ENCODE results near the gene GALNT18. TPM values are rescaled to one million over a fixed set of nuclear protein-coding genes. Genes with fewer than 3 reads are reported as not detected.

The GALNT18 gene
- total RNA-seq, 1 experiment from 2014 or later, result 14.1 TPM

DNA sequence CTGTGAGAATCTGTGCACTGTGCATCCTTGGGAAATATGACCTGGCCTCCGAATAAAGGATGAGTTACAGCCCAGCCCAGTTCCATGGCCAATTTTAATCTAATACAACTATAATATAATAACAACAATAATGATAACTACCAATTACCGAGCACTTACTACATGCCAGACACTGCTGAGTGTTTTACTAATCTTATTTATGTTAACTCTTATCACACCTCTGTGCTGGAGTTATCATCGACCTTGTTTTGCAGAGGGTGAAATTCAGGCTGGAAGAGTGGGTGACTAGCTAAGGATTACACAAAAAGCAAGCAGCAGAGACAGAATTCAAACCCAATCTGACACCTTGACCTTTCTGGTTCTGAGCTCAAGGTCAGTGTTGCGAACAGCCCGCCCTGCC, 83.9 kb downstream of the GALNT18 start:
- DNase-seq (ENCODE audit: unreplicated experiment), result no peak
- H3K9me3 Mint-ChIP-seq (ENCODE audit: unreplicated experiment), result no peaks in the 10 kb centered on the region

DNA sequence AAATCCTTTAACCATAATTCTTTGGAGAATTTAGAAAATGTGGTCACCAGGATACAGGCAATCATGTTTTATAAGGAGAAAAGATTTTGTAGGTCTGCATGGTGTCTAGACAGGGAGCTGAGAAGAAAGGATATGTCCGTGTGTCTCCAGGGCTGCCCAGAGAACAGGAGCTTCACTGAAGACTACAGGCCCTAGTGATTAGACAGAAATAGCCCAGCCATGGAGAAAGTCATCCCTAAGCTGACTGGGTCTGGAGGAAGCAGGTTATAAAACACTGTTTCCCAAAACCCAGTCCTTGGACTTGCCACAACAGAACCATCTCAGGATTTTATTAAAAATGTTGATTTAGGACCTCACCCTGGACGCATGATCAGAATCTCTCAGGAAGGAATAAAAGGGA, 84.4 kb downstream of the GALNT18 start:
- no peak for TF ChIP-seq CTCF (IDR thresholded peaks at IDR 0.05; ENCODE audit: unreplicated experiment)
- no peaks in the 10 kb centered on the region for H3K4me1 Mint-ChIP-seq (ENCODE audit: insufficient read depth, unreplicated experiment)
- ChIA-PET CTCF (interaction anchor here (0.5 to 0.7 kb wide), 3 partner anchors 15 to 230 kb away, joined by 3 to 6 read pairs (median 3); no protein-coding TSS in a partner anchor), POLR2A (interaction anchor here (1.2 kb wide), 1 partner anchor 14 kb away, joined by 3 read pairs; no protein-coding TSS in a partner anchor)
- peaks cover 7% of the 10 kb centered on the region for H3K36me3 Mint-ChIP-seq (ENCODE audit: insufficient read depth, unreplicated experiment)
- no peaks in the 10 kb centered on the region for H3K9me3 Mint-ChIP-seq (ENCODE audit: unreplicated experiment)
- no peak overlapping the region for H3K27ac Mint-ChIP-seq (ENCODE audit: low read depth, unreplicated experiment)
- DNase-seq (ENCODE audit: unreplicated experiment), result no peak
- intact Hi-C loops (cut with micrococcal nuclease), result no loop called here
- H3K27me3 Mint-ChIP-seq (ENCODE audit: insufficient read depth, unreplicated experiment), result no peaks in the 10 kb centered on the region
- no TSS peak for BruUV-seq (replicated peaks)
- H3K4me3 Mint-ChIP-seq (ENCODE audit: unreplicated experiment), result no peak overlapping the region

More for the DNA sequence above, 83.9 kb downstream of the GALNT18 start:
- ChIA-PET POLR2A (interaction anchor here (1.2 kb wide), 1 partner anchor 15 kb away, joined by 3 read pairs; no protein-coding TSS in a partner anchor), CTCF (interaction anchor here (0.5 to 0.7 kb wide), 2 partner anchors 15 to 40 kb away, joined by 3 read pairs; no protein-coding TSS in a partner anchor)
- H3K27ac Mint-ChIP-seq (ENCODE audit: low read depth, unreplicated experiment), result no peak overlapping the region
- H3K4me3 Mint-ChIP-seq (ENCODE audit: unreplicated experiment), result no peak overlapping the region
- no TSS peak for BruUV-seq (replicated peaks)
- H3K27me3 Mint-ChIP-seq (ENCODE audit: insufficient read depth, unreplicated experiment), result no peaks in the 10 kb centered on the region
- intact Hi-C loops (cut with micrococcal nuclease), result no loop called here
- no peaks in the 10 kb centered on the region for H3K4me1 Mint-ChIP-seq (ENCODE audit: insufficient read depth, unreplicated experiment)
- no peak for TF ChIP-seq CTCF (IDR thresholded peaks at IDR 0.05; ENCODE audit: unreplicated experiment)
- H3K36me3 Mint-ChIP-seq (ENCODE audit: insufficient read depth, unreplicated experiment), result peaks cover 7% of the 10 kb centered on the region

DNA sequence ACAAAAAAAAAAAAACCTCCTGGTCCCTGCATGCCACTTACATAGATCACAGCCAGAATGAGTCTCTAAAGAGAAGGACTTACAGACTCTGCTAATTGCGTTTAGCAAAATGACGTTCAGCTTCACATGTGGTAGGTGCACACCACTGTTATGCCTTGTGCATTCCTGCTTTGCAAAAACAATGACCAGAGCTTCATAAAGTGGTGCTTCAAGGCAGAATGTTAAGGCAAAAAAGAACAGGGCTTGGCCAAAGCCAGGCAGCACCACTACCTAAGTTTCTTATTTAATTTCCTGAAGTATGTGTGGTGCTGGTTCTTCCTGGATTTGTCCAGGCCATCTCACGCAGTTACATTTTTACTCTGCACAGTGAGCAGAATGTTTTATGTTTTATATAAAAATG, 85.2 kb downstream of the GALNT18 start:
- H3K4me1 Mint-ChIP-seq (ENCODE audit: insufficient read depth, unreplicated experiment), result no peaks in the 10 kb centered on the region
- H3K27me3 Mint-ChIP-seq (ENCODE audit: insufficient read depth, unreplicated experiment), result no peaks in the 10 kb centered on the region
- no peak for DNase-seq (ENCODE audit: unreplicated experiment)
- H3K27ac Mint-ChIP-seq (ENCODE audit: low read depth, unreplicated experiment), result no peak overlapping the region
- intact Hi-C loops (cut with micrococcal nuclease), result no loop called here
- BruUV-seq (replicated peaks), result no TSS peak
- ChIA-PET POLR2A (no interaction called here), CTCF (interaction anchor here (0.6 to 0.7 kb wide), 2 partner anchors 170 to 231 kb away, joined by 4 to 6 read pairs; no protein-coding TSS in a partner anchor)
- no peak for TF ChIP-seq CTCF (IDR thresholded peaks at IDR 0.05; ENCODE audit: unreplicated experiment)
- H3K9me3 Mint-ChIP-seq (ENCODE audit: unreplicated experiment), result no peaks in the 10 kb centered on the region
- peaks cover 7% of the 10 kb centered on the region for H3K36me3 Mint-ChIP-seq (ENCODE audit: insufficient read depth, unreplicated experiment)
- H3K4me3 Mint-ChIP-seq (ENCODE audit: unreplicated experiment), result no peak overlapping the region

GRCh38 chr11:11535611-11536010, 86.2 kb downstream of the GALNT18 start:
- peaks cover 7% of the 10 kb centered on the region for H3K36me3 Mint-ChIP-seq (ENCODE audit: insufficient read depth, unreplicated experiment)
- no peaks in the 10 kb centered on the region for H3K27me3 Mint-ChIP-seq (ENCODE audit: insufficient read depth, unreplicated experiment)
- POLR2A ChIA-PET, result no interaction called here
- H3K9me3 Mint-ChIP-seq (ENCODE audit: unreplicated experiment), result no peaks in the 10 kb centered on the region
- no peak for TF ChIP-seq CTCF (IDR thresholded peaks at IDR 0.05; ENCODE audit: unreplicated experiment)
- CTCF ChIA-PET, result no interaction called here
- H3K4me3 Mint-ChIP-seq (ENCODE audit: unreplicated experiment), result no peak overlapping the region
- intact Hi-C loops (cut with micrococcal nuclease), result no loop called here
- H3K27ac Mint-ChIP-seq (ENCODE audit: low read depth, unreplicated experiment), result no peak overlapping the region
- BruUV-seq (replicated peaks), result no TSS peak
- no peak for DNase-seq (ENCODE audit: unreplicated experiment)
- H3K4me1 Mint-ChIP-seq (ENCODE audit: insufficient read depth, unreplicated experiment), result no peaks in the 10 kb centered on the region

Data from MCF 10A (cell line).